Tongue (tissue), 2 donors: ENCODE results near the gene CREB5. TPM values are rescaled to one million over a fixed set of nuclear protein-coding genes. Genes with fewer than 3 reads are reported as not detected.
A peak's percentile ranks its signal among the peaks of the same experiment; 100 is the strongest.

Experiments
- DNase-seq: peaks from one replicate; pipeline ENCODE4 v3.0.0-alpha.2; 2015
- total RNA-seq: library from RNA; depleted of rRNA; stranded (reverse); fragments of >200 nt; gene quantifications from one replicate; pipeline ENCODE4 v1.2.3, GENCODE V29; 2014

CREB5 gene
- total RNA-seq, 1 donor from 2014 or later, result 30.5 TPM

GRCh38 chr7:28646376-28647075 lies 234.2 kb downstream of the CREB5 start:
- DNase-seq, result no peak

GRCh38 chr7:28647076-28647421 lies 234.7 kb downstream of the CREB5 start:
- no peak for DNase-seq

GRCh38 chr7:28649189-28649588 lies 236.9 kb downstream of the CREB5 start:
- no peak for DNase-seq

GRCh38 chr7:28649811-28650210 lies 237.5 kb downstream of the CREB5 start:
- no peak for DNase-seq

GRCh38 chr7:28654110-28654509 lies 241.8 kb downstream of the CREB5 start:
- peak; percentile 77 for DNase-seq

DNA sequence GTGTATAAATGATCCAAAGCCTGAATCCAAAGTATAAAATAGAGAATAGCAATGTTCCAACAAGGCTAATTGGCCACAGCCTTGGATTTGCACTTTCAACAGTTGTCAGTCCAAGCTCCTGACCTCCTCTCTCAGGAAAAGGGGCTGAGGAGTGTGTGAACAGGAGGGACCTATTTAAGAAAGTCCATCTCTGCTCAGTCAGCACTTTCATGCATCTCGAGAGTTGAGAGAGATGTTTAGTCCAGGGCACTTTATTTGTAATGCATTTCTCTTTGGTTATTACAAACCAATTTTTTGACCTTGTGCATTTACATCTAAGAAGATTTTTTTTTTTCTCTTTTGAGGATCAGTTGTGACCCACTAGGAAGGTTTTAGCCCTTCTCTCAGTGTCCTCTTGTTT lies 244.2 kb downstream of the CREB5 start:
- DNase-seq, result no peak

- DNase-seq, result peak; percentile 67
Measured at GRCh38 chr7:28658381-28658780, 246.1 kb downstream of the CREB5 start.

DNA sequence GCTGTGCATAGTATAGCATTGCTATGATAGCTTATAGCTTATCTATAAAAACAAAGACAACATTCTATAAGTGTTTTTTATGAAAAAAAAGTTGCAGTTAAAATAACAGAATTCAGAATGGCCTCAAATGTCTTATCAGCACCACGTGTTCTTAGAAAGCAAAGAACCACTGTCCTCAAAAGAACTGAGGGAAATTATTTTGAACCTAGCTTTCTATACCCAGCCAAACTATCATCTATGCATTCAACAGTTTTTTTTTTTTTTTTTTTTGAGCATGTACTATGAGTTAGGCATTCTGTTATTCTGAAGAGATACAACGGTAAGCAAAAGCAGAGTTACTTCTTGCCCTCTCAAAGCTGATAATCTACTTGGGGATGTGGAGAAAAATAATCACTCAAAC lies 247.8 kb downstream of the CREB5 start:
- no peak for DNase-seq

DNA sequence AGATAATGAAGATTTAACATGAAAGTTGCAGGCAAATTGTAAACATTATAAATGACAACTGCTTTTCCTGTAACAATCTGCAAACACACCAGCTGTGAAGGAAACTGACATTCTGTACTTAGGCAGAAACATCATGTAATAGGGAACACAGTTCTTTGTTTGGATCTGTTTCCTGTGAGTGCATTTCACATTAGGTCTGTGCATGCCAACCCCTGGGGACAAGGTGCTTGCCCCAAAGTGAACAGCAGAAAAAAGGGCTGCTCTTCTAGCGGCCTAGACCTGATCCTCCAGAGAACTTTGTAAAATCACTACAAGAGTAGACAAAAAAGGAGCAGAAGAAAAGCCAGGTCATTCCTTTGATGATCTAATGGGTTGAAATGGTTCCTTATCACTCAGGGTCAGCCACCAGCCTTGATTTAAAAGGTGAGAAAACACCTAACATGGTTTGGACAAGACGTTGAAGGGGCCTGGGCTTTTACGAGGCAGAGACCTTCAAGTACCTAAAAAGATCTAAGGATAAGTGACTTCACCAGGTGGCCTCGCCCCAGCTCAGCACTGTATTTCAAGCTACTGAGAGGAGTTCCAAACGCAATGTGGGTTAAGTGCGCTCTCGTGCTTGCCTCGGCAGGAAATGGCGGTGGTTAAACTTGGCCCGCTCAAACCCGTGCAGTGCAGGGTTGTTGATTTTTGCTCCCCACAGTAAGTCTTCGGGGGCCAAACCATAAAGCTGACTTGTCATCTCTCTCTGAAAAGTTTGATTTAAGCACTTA lies 249.7 kb downstream of the CREB5 start:
- DNase-seq, result no peak

DNA sequence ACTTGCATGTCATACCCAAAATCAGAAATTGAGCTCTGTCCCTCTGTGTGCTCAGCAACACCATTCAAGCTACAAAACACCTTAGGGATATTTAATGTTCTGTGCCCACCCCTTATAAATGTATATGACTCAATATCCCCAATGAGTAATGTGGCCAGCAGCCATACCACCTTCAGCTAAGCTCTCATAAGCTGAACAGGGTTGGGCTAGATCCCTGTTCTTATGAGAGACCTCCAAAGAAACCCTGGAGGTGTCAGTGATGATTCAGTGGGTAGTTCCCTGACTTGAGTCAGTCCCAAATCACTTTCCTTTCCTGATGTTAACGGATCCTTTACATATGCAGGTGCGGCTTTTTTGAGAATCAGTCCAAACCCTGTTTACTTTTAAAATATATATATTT lies 253.8 kb downstream of the CREB5 start:
- DNase-seq, result no peak

DNA sequence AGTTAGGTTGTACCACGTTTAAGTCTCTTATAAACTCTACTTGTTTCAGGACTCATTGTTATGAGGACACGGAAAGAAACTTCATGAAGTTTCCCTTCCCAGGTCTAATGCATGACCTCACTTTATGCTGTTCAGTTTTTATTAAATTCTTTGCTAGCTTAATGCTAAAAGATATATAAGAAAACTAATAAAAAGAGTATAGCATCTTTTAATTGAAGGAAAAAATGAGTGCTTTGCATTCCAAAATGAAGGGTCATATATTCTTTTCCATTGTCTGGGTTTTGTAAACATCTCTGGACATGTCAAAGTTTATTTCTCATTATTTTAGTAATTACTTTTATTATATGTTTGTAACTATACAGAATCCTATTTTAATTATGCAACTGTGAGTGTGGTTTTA lies 255.8 kb downstream of the CREB5 start:
- no peak for DNase-seq

DNA sequence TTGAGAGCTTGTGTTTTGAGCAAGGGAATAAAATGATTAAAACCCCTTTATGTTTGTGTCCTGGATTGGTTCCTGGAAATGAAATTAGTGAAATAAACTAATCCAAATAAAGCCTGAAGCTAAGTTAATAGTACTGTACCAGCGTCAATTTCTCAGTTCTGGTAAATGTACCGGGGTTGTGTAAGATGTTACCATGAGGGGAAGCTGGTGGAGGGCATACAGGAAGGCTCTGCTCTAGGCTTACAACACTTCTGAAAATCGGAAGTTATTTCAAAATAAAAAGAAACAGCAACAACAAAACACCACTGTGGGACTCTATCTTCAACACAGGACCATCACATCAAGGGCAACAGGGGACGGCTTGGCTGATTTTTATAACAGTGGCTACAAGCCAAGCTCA lies 257.0 kb downstream of the CREB5 start:
- DNase-seq, result no peak

- DNase-seq, result no peak
Measured at GRCh38 chr7:28671526-28671925, 259.2 kb downstream of the CREB5 start.

GRCh38 chr7:28672397-28672797 lies 260.1 kb downstream of the CREB5 start:
- no peak for DNase-seq

- DNase-seq, result no peak
Measured at GRCh38 chr7:28674359-28674782, 262.1 kb downstream of the CREB5 start.

DNA sequence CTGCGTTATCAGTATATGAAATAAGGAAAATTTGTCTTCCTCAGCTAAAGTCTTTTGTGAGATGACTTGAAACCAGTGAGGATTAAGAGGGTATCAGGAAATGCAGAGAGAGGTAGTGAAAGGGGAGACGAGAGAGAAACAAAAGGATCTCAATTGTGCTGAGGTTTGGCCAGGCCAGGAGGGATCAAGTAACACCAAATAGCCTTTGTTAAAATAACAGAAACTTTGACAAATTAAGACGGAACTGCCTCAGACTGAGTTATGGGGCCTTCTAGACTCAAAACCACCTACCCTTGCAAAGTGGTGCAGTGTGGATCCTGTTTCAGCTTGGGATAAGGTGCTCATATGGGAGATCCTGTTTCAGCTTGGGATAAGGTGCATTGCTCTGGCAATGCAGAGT lies 263.1 kb downstream of the CREB5 start:
- no peak for DNase-seq

- DNase-seq, result no peak
Measured at GRCh38 chr7:28677668-28678067, 265.4 kb downstream of the CREB5 start.

DNA sequence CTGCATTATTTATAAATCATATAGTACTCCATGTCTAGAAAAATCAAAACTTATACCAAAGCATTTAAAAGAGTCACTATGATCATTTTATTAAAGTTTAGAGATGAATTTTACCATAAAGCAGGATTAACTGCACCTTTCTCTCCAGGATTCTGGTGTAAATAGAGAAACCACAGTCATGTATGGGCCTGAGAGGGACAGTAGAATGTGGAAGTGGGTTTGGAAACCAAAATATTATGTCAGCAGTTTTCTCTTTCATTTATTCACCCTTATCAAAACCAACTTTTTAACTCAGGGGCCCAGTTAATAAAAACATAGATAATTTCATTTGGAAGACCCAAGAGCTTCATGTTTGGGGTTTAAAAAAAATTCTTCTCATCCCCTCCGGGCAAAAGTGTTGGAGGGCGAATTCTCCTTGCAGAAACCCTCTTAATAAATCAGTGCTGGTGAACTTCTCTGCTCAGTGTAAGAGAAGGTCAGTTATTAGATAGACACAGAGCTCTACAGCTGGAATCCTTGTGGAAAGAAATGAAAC lies 266.2 kb downstream of the CREB5 start:
- no peak for DNase-seq

DNA sequence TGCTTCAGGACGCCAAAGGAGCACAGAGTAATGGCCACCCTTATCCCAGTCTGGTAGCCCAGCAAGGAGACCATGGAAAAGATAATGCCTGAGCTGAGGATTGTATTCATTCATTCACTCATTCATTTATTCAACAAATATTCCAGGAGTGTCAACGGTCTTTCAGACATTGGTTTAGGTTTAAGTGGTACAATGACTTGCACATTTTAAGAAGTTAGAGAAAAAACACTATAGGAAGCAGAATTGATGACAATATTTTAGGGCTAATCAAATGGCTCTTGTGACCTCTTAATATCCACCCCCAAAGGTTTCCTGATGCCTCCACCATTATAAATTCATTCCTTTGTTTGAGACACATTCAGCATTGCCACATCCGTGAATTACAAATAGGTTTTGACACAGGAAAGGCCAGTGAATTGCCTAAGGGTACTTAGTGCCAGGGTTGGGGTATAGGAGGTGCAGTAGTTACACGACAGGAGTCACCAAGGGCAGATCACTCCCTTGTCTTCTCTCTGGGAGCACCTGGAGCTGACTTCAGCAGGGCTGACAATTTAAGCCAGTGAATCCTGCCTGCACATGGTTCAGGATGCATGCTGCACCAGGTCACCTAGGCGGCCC lies 269.5 kb downstream of the CREB5 start:
- no peak for DNase-seq

DNA sequence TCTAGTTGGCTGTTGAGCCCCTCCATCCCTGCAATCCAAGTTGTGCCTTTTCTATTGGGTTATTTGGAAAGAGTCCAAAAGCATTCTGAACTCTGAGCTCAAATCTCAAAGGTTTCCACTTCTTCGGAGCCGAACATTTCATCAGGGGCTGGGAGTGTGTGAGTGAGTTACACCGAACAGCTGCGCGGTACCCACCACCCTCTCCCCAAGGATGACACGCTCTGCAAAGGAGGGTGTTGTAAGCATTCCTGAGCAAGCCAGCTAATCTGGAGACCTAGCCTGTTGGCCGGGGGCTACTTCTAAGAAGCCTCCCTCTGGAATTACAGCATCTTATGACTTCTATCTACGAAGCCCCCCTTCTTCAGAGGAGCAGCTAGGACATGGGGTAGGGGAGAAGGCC lies 270.5 kb downstream of the CREB5 start:
- peak; percentile 70 for DNase-seq

GRCh38 chr7:28684650-28685241 lies 272.4 kb downstream of the CREB5 start:
- no peak for DNase-seq

DNA sequence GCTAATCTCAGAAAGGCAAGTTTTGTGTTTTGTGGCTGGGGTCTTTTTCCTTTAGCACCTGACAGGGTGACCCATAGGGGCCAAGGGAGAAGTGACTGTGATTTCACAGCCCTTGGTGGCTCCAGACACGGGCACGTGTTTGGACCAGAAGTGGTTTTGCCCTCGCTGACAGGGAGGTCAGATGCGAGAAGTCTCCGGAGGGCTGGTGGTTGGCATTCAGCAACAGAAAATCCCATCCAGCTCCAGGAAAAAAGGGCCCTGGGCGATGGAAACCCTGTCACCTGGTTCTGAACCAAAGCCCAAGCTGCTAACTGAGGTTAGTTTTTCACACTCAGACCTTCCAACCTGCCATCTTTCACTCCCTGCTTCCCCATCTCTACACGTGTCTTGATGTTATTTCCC lies 272.9 kb downstream of the CREB5 start:
- no peak for DNase-seq
